GM18519 (cell line): ENCODE data around the gene CSTB.
"Not testable (repeated sequence)": the region's sequence is repeated elsewhere in the genome, so short reads cannot be mapped to it uniquely, and the experiment has no call there.

Experiments used
- ATAC-seq: cut with Tn5 transposase; IDR thresholded peaks from one replicate; pipeline ENCODE4 v1.9.1; 2021; ENCODE audit warnings: mild to moderate bottlenecking, moderate library complexity; ENCODE audit not compliant: unreplicated experiment, low FRiP score

CSTB gene

GRCh38 chr21:43775795-43776430 is at the start of gene CSTB:
CSTB (minus strand) TSS chr21:43776308; CDS start chr21:43776269, 39 bp downstream.
- no peak for ATAC-seq

- no peak for ATAC-seq
These were observed 49.3 kb upstream of the CSTB start for GRCh38 chr21:43825242-43825935.

- no peak for ATAC-seq
These were observed 48.5 kb upstream of the CSTB start for GRCh38 chr21:43824333-43825241.

- not testable (repeated sequence) for ATAC-seq
These were observed 46.6 kb upstream of the CSTB start for GRCh38 chr21:43822741-43823140.

- ATAC-seq, result not testable (repeated sequence)
These were observed 46.1 kb upstream of the CSTB start for GRCh38 chr21:43822166-43822565.

GRCh38 chr21:43820466-43820865 is 44.4 kb upstream of the CSTB start:
- ATAC-seq, result no peak

- ATAC-seq, result no peak
These were observed 43.6 kb upstream of the CSTB start for GRCh38 chr21:43819511-43820405.

GRCh38 chr21:43818685-43819084 is 42.6 kb upstream of the CSTB start:
- no peak for ATAC-seq

GRCh38 chr21:43817157-43818086 is 41.3 kb upstream of the CSTB start:
- no peak for ATAC-seq

- ATAC-seq, result no peak
These were observed 40.5 kb upstream of the CSTB start for GRCh38 chr21:43816611-43817071.

- no peak for ATAC-seq
These were observed 39.9 kb upstream of the CSTB start for GRCh38 chr21:43815991-43816390.

GRCh38 chr21:43815107-43815613 is 39.1 kb upstream of the CSTB start:
- ATAC-seq, result no peak

GRCh38 chr21:43814215-43815106 is 38.4 kb upstream of the CSTB start:
- no peak for ATAC-seq

- ATAC-seq, result no peak
These were observed 37.5 kb upstream of the CSTB start for GRCh38 chr21:43813656-43813980.

- no peak for ATAC-seq
These were observed 37.0 kb upstream of the CSTB start for GRCh38 chr21:43812957-43813655.

- no peak for ATAC-seq
These were observed 36.2 kb upstream of the CSTB start for GRCh38 chr21:43812139-43812821.
